SH-SY5Y (cell line): ENCODE measurements around the gene ADGRL1.

Source experiments
- GATA2 ChIP-seq: IDR thresholded peaks from 2 replicates; pipeline ENCODE4 v1.6.1; 2011; ENCODE audit warnings: mild to moderate bottlenecking, low read depth, low read length
- GATA3 ChIP-seq: IDR thresholded peaks from 2 replicates; pipeline ENCODE4 v1.6.1; 2011; ENCODE audit warnings: low read depth, mild to moderate bottlenecking, low read length, moderate library complexity

GRCh38 chr19:14135985-14136508, 69.9 kb downstream of the ADGRL1 start:
- no peak for TF ChIP-seq GATA2
- TF ChIP-seq GATA3 = no peak
